ENCODE data around the gene PIP4K2A. TPM values are rescaled to one million over a fixed set of nuclear protein-coding genes. Genes with fewer than 3 reads are reported as not detected.

The PIP4K2A gene
- total RNA-seq, 2 donors from 2014 or later = 15.0 to 17.8 TPM

DNA sequence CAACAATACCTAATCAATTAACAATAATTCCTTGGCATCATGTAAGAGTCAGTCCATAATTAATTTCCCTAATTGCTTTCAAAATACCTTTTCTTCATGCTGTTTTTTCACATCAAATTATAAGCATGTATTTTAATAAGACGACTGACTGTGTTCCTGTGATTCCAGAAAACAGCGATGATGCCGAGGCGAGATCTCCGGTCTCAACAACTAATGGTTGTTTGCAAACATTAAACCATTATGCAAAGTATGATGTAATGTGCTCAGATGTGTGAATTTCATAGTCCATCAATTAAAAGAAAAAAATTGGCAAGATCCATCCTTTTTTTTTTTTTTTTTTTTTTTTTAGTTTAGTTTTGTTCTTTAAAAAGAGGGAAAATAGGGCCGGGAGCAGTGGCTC, 44.5 kb upstream of the PIP4K2A start:
- Histone ChIP-seq H3K9ac (ENCODE audit: extremely low read depth, low read length, poor library complexity, severe bottlenecking) (no peak overlapping the region), H3K27me3 (ENCODE audit: control insufficient read depth, insufficient read depth, low read length, poor library complexity, severe bottlenecking) (no peaks in the 10 kb centered on the region), H3K4me1 (ENCODE audit: control insufficient read depth, insufficient read depth, low read length) (no peaks in the 10 kb centered on the region), H3K36me3 (ENCODE audit: control insufficient read depth, insufficient read depth, low read length) (no peaks in the 10 kb centered on the region), H3K4me3 (ENCODE audit: low read length) (no peak overlapping the region), H3K27ac (ENCODE audit: low read depth, low read length) (no peak overlapping the region), H3K9me3 (ENCODE audit: control insufficient read depth, low read length) (no peaks in the 10 kb centered on the region)
- Mint-ChIP-seq H3K27ac (no peak overlapping the region), H3K9me3 (no peaks in the 10 kb centered on the region), H3K4me1 (peaks cover 4% of the 10 kb centered on the region), H3K4me3 (no peak overlapping the region), H3K36me3 (ENCODE audit: low read depth) (no peaks in the 10 kb centered on the region), H3K27me3 (ENCODE audit: insufficient read depth) (no peaks in the 10 kb centered on the region)
- 94% methylated on average over 6 of the region's 6 CpGs; no CpG with 5 or more reads in 1 of the 2 experiments for WGBS, 2 experiments (ENCODE audit: insufficient coverage in 1 of 2, insufficient read length in 1 of 2)
- TF ChIP-seq, protein P1, sequence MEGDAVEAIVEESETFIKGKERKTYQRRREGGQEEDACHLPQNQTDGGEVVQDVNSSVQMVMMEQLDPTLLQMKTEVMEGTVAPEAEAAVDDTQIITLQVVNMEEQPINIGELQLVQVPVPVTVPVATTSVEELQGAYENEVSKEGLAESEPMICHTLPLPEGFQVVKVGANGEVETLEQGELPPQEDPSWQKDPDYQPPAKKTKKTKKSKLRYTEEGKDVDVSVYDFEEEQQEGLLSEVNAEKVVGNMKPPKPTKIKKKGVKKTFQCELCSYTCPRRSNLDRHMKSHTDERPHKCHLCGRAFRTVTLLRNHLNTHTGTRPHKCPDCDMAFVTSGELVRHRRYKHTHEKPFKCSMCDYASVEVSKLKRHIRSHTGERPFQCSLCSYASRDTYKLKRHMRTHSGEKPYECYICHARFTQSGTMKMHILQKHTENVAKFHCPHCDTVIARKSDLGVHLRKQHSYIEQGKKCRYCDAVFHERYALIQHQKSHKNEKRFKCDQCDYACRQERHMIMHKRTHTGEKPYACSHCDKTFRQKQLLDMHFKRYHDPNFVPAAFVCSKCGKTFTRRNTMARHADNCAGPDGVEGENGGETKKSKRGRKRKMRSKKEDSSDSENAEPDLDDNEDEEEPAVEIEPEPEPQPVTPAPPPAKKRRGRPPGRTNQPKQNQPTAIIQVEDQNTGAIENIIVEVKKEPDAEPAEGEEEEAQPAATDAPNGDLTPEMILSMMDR (conservative IDR thresholded peaks at IDR 0.05) = no peak
- DNase-seq = no peak

DNA sequence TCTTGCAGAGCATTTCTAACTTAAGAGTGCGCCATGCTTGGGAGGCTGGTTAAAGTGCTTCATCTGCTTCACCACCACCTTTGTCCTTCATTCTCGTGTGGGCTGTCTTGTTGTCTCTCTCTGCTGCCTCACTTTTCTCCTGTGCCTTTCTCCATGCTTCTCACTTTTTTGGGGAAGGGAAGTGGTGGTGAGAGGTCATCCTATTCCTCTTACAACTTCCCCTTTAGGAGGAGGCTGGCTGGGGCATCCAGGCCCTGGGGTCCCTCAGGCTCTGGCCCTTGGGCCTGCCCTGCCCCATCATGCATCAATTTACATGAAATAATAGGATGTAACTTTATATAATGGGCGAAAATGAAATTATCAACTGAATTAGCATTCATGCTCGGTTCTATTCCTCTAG, 39.9 kb upstream of the PIP4K2A start:
- Mint-ChIP-seq H3K27ac (no peak overlapping the region), H3K4me3 (no peak overlapping the region), H3K4me1 (no peaks in the 10 kb centered on the region), H3K27me3 (ENCODE audit: insufficient read depth) (no peaks in the 10 kb centered on the region), H3K9me3 (no peaks in the 10 kb centered on the region), H3K36me3 (ENCODE audit: low read depth) (no peaks in the 10 kb centered on the region)
- TF ChIP-seq, protein P1 (conservative IDR thresholded peaks at IDR 0.05) = no peak
- Histone ChIP-seq H3K27me3 (ENCODE audit: control insufficient read depth, insufficient read depth, low read length, poor library complexity, severe bottlenecking) (no peaks in the 10 kb centered on the region), H3K9ac (ENCODE audit: extremely low read depth, low read length, poor library complexity, severe bottlenecking) (no peak overlapping the region), H3K27ac (ENCODE audit: low read depth, low read length) (no peak overlapping the region), H3K4me3 (ENCODE audit: low read length) (no peak overlapping the region), H3K4me1 (ENCODE audit: control insufficient read depth, insufficient read depth, low read length) (no peaks in the 10 kb centered on the region), H3K9me3 (ENCODE audit: control insufficient read depth, low read length) (no peaks in the 10 kb centered on the region), H3K36me3 (ENCODE audit: control insufficient read depth, insufficient read depth, low read length) (no peaks in the 10 kb centered on the region)
- DNase-seq = no peak
- 88 to 93% methylated on average over 2 to 4 of the region's 4 CpGs for WGBS, 2 experiments (ENCODE audit: insufficient coverage in 1 of 2, insufficient read length in 1 of 2)

DNA sequence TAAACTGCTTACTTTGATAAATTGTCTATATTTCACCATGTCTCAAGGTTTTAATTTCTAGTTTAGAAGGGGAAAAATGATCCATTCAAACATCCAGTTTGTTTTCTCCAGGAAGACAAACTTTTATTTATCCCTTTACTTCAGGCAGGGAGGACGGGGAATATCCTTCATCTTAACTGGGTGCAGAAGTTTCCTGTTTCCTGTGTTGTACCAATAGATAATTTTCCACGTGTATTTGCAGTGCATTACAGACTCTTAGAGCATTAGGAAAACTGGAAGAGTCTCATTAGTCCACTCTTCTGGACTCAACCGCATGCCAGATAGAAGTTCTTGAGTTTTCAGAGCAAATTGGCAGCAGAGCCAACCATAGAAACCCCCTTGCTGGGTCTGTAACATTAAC, 39.4 kb upstream of the PIP4K2A start:
- H3K4me3 ChIP-seq (ENCODE audit: low read length) = no peak overlapping the region
- H3K27ac ChIP-seq (ENCODE audit: low read depth, low read length) = no peak overlapping the region
- 89 to 90% methylated on average over 3 of the region's 3 CpGs for WGBS, 2 experiments (ENCODE audit: insufficient coverage in 1 of 2, insufficient read length in 1 of 2)
- no peaks in the 10 kb centered on the region for H3K4me1 Mint-ChIP-seq
- TF ChIP-seq, protein P1 (conservative IDR thresholded peaks at IDR 0.05) = no peak
- no peaks in the 10 kb centered on the region for H3K9me3 ChIP-seq (ENCODE audit: control insufficient read depth, low read length)
- DNase-seq = no peak
- no peaks in the 10 kb centered on the region for H3K36me3 ChIP-seq (ENCODE audit: control insufficient read depth, insufficient read depth, low read length)
- H3K4me1 ChIP-seq (ENCODE audit: control insufficient read depth, insufficient read depth, low read length) = no peaks in the 10 kb centered on the region
- no peaks in the 10 kb centered on the region for H3K27me3 ChIP-seq (ENCODE audit: control insufficient read depth, insufficient read depth, low read length, poor library complexity, severe bottlenecking)
- no peak overlapping the region for H3K27ac Mint-ChIP-seq
- H3K9ac ChIP-seq (ENCODE audit: extremely low read depth, low read length, poor library complexity, severe bottlenecking) = no peak overlapping the region
- H3K36me3 Mint-ChIP-seq (ENCODE audit: low read depth) = no peaks in the 10 kb centered on the region
- no peaks in the 10 kb centered on the region for H3K9me3 Mint-ChIP-seq
- no peak overlapping the region for H3K4me3 Mint-ChIP-seq
- H3K27me3 Mint-ChIP-seq (ENCODE audit: insufficient read depth) = no peaks in the 10 kb centered on the region
